Esophagus squamous epithelium (tissue), 4 donors: Measurements from ENCODE around the gene RET.

ENCODE experiments used
- POLR2A ChIP-seq, 4 donors: fragments of 450-650 bp; IDR thresholded peaks; one replicate each; pipeline ENCODE4 v1.6.1; 2017; ENCODE audit warnings: antibody characterized with exemption in 4 of 4, mild to moderate bottlenecking in 4 of 4, moderate library complexity in 3 of 4
- TF ChIP-seq, protein P1 (sequence below), 6 experiments: fragments of 450-650 bp in 4 of 6; fragments of 200-600 bp in 2 of 6; sonication (generic) in 2 of 6; IDR thresholded peaks; one replicate each; pipeline ENCODE4 v1.5.1; 2016 to 2019; ENCODE audit warnings: antibody characterized with exemption in 6 of 6, mild to moderate bottlenecking in 4 of 6, moderate library complexity in 4 of 6

DNA sequence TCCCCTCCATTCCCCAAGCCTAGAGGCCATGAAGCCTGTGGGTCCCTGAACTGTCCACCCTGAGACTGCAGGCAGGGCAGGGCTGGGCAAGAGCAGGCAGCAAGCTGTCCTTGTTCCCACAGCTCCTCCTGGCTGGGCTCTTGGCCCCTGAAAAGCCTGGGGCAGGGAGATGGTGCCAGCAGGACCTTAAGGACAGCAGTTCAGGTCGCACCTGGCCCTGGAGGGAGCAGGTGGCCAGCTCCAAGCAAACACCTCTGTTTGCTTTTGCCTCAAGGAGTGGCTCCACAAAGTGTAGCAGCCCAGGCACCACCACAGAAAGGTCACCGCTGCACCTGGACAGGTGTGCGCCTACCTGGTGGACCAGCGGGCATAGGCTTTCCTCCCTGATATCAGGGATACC, 5.2 kb downstream of the RET start:
- TF ChIP-seq, protein P1, sequence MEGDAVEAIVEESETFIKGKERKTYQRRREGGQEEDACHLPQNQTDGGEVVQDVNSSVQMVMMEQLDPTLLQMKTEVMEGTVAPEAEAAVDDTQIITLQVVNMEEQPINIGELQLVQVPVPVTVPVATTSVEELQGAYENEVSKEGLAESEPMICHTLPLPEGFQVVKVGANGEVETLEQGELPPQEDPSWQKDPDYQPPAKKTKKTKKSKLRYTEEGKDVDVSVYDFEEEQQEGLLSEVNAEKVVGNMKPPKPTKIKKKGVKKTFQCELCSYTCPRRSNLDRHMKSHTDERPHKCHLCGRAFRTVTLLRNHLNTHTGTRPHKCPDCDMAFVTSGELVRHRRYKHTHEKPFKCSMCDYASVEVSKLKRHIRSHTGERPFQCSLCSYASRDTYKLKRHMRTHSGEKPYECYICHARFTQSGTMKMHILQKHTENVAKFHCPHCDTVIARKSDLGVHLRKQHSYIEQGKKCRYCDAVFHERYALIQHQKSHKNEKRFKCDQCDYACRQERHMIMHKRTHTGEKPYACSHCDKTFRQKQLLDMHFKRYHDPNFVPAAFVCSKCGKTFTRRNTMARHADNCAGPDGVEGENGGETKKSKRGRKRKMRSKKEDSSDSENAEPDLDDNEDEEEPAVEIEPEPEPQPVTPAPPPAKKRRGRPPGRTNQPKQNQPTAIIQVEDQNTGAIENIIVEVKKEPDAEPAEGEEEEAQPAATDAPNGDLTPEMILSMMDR (IDR thresholded peaks at IDR 0.05): no peak
- TF ChIP-seq POLR2A (IDR thresholded peaks at IDR 0.05): no peak
